Measurements from ENCODE around the gene PNPLA2.

The PNPLA2 gene

GRCh38 chr11:786235-787083 lies 32.3 kb upstream of the PNPLA2 start:
- no peak for DNase-seq

DNA sequence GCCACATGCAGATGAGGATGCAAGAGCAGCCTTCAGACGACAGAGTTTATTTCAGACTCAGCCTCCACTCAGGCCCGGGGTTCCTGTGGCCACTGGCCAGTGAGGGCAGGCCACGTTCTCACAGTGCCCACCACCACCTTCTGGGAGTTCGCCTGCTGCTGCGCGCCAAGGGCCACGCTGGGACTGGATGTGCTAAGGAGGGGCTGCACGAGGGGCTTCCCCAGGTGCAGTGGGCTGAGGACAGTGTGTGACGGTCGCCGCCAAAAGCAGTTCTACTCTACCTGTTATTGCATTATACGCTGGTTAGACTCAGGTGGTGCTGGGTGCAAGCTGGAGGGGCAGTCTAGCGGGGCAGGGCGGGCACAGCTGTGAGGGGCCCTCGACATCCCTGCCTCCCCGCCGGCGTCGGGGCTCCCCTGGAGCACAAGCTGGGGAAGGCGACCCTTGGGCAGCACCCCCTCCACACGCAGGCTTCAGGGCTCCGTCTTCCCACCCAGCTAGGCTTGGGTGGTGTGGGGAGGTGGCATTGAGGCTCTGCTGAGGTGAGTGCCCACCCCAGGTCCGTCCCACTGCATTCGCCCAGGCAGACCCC lies 31.5 kb upstream of the PNPLA2 start:
- DNase-seq, result no peak

DNA sequence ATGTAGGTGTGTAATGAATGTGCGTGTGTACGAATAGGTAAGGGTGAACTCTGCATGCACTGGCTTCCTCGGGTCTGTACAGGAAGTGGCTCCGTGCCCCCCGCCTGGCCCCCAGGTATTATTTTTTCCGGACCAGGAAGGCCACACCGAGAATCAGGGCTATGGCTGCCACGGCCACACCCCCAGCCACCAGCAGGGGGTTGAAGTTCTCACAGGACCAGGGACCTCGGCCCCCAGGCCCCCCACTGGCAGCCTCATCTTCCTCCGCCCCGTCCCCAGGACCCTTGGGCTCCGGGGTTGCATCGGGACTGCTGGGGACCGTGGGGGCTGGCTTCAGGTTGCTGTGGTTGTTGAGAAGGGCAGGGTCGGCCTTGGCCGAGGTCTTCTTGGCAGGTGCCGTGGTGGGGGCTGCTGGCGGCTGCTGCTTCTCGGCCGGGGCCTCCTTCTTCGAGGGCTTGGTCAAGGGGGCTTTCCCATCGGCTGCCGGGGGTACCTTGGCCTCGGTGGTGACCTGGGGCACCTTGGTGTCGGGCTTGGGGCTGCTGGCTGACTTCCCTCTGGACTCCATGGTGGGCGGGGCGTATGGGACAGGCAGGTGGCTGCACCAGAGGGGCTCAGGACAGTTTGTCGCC lies 30.6 kb upstream of the PNPLA2 start:
- no peak for DNase-seq

- DNase-seq, result no peak
Measured at GRCh38 chr11:788953-789940, 29.5 kb upstream of the PNPLA2 start.

DNA sequence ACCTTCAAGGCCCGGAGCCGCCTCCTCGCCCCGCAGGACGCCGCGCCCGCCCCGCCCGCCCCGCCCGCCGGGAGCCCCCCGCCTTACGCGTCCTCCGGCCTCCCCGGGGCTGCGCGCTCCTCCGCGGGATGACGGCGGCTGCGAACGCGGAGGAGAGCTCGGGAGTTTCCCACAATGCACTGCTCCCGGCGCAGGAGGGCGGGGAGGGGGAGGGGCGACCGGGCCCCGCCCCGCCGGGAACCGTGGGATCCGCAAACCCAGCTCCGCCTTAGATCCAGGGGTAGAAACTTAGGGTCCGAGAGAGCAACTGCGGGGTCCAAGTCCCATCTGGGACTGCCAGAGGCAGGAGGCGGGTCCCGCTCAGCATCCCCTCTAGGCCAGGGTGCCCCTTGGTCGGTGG lies 28.8 kb upstream of the PNPLA2 start, which contains the start of gene CEND1:
CEND1 (minus strand) TSS at position 148 of the 400 bp plus-strand sequence. CDS start 1,514 bp downstream, outside the sequence.
- DNase-seq, result no peak

DNA sequence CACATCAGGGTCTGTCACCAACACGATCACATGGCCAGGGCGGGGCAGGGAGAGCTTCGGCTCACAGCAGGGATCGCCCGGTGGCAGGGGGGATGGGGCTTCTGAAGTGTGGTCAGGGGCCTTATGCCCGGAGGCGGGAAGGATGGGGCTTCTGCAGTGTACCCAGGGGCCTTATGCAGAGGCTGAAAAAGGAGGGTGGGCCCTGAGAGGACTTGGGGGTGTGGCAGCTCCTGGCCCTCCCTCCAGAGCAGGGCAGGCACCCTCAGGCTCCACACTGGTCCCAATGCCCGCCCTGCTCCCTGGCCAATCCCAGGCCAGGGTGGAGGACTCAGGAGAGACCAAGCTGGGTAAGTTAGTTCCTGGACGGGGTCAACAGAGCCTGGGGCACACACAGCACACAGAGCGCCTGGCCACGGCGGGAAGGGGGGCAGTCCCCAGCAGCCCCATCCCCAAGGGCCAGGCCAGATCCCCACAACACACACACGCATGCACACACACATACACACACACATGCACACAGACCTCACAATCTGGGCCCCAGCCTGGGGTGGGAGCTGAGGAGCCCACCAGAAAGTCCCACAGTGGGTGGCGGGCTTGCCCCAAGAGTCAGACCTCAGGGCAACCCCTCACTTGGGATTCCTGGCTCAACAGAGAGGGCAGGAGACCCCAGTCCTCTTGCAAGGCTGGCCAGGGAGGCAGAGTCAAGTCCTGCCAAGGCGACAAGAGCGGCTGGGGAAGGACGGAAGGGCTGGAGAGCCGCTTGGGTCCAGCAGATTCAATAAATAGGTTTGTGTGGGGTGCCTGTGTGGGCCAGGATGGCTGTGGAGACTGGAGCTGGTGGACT lies 27.8 kb upstream of the PNPLA2 start:
- DNase-seq, result no peak

DNA sequence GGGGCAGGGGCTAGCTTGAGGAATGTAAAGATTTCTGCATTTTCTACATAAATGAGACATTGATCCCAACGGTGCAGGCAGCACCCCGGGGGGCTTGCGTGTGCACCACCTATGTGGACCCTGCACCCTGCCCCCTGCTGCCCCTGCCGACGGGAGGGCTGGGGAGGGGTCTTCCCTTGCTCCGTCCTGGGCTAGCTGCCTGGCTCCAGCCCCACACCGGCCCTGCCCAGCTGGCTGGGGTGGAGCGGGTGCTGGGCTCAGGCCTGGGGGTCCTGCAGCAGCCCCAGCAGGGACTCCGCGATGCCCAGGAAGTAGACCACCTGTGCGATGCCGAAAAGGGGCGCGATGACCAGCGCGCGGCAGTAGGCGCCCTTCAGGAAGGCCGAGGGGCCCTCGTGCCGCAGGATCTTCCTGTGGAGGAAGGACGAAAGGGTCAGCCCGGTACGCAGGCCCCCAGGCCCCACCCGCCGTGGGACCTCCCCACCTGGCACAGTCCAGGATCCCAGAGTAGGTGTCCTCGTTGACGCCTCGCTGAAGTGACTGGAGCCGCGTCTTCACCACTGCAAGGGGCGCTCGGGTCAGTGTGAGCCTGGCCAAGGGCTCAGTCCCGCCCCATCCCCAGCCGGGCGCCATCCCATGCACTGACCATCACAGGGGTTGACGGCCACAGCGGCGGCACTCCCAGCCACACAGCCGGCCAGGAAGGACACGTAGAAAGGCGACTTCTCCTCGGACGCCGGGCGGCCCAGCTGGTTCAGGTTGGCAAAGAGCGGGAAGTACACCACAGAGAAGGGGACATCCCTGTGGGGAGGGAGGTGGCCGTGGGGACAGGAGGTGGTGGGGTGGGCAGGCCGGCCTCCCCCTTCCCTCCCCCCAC lies 26.8 kb upstream of the PNPLA2 start:
- no peak for DNase-seq

DNA sequence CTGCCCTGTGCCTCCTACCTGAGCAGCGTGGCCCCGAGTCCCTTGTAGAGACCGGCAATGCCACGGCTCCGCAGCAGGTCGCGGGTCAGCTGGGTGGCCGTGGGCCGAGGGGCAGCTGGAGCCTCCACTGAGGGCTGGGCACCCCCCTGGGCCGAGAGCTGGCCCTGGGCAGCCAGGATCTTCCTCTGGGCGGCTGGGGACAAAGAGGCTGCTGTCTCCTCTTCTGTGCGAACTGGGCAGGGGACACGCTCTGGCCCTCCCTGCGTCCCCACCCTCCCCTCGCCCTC lies 26.2 kb upstream of the PNPLA2 start:
- no peak for DNase-seq

GRCh38 chr11:792873-793272 lies 25.8 kb upstream of the PNPLA2 start:
- DNase-seq, result no peak

GRCh38 chr11:793556-793955 lies 25.2 kb upstream of the PNPLA2 start:
- no peak for DNase-seq

DNA sequence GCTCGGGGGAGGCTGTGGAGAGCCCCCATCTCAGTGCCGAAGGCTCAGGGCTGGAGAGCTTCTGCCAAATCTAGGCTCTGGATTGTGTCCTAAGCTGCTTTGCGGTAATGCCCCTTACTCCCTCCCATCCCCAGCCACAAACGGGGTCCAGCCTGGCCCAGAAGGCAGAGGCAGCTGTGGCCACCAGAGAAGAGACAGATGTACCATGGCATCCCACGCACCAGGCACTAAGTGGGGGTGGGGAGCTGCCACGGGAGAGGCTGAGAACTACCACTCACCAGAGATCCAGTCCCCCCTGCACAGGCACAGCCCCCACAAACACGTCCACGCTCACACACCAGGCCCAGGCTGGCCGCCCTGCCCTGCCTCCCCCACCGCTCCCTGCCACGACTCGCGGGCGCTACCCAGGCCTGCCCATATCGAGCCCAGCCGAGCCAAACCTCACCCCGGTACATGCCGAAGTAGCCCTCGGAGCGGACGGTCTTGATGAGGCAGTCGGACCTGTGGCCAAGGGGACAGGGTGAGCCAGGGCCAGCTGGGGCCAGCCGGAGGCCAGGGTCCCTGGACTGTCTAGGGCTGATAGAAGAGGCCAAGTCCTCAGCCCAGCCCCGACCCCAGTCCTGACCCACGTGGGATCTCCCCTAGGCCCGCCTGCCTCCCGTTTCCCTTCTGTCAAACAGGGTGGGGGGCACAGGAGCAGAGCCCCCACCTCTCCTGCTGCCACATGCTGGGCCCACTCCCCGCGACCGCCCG lies 24.5 kb upstream of the PNPLA2 start:
- DNase-seq, result no peak

- no peak for DNase-seq
Measured at GRCh38 chr11:794766-795633, 23.7 kb upstream of the PNPLA2 start.

DNA sequence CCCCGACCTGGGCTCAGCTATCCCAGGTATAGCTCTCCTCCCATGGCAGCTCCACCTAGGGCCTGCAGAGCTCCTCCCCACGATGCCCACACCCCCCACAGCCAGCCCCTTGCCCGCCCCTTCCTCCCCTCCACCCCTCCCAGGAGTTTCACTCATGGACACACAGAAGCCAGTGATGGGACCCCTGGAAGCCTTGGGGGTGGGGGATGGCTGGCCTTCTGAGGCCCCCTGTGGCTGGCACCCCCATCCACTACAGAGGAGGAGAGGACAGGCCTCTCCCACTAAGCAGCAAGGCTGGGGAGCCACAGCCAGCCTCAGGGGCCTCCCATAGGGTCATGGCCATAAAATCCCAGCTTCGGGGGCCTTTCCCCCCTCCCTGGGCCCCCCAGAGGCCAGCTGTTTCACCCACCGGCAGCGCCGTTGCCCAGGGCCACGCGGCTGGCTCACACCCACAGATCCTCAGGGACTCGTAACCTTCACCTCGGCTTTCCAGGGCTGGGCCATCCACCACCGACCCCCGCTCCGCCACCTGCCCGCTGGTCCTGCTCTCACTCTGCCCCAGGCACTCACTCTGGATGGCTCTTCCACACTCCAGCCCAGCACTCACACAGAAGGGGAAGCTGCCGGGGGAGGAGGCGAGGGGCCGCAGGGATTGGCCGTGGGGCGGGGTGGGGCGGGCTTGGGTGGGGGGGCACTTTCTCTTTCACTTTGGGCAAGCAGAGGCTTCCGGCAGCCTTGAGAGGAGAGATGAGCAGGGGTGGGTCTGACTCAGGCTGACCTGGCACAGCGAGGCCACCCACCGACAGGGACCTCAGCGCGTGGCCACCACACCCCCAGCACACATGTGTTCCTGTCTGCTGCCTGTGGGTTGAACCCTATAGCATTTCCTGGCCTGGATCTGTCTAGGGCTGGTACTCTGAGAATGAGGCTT lies 22.8 kb upstream of the PNPLA2 start:
- DNase-seq, result peak; percentile 90

GRCh38 chr11:796565-797295 lies 22.0 kb upstream of the PNPLA2 start:
- no peak for DNase-seq

GRCh38 chr11:797296-798092 lies 21.2 kb upstream of the PNPLA2 start:
- peak; percentile 77 for DNase-seq

DNA sequence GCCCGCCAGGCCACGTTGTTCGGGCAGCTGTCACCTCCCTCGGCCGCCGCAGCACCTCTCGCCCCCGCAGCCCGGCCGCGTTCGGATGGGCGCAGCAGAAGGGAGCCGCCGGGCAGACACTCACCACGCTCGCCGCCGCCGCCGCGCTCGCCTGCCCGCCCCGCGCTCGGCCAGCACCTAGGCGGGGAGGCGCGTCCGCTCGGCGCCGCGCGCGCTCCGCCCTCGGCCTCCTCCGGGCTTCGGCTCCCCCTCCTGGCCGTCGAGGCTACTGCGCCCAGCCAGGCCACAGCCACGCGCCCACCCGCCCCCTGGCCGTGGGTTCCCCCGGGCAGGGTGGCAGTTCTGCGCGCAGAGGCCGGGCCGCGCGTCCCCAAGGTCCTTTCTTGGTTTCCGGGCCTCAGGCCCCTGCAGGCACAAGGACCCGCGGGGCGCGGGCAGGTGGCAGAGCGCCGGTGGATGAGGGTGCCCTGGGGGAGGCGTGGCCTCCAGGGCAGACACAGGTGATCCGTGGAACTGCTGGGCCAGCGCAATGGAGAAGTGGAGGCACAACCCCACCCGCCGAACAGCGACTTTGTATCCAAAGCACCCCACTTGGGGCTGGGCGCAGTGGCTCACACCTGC lies 20.5 kb upstream of the PNPLA2 start, which contains the start of gene SLC25A22:
SLC25A22 (minus strand) TSS at position 189 of the 621 bp plus-strand sequence. CDS start 3,275 bp downstream, outside the sequence.
- peak; percentile 73 for DNase-seq

Measured in HCEC 1CT (cell line).